ENCODE data around the gene S100A3.

The S100A3 gene

DNA sequence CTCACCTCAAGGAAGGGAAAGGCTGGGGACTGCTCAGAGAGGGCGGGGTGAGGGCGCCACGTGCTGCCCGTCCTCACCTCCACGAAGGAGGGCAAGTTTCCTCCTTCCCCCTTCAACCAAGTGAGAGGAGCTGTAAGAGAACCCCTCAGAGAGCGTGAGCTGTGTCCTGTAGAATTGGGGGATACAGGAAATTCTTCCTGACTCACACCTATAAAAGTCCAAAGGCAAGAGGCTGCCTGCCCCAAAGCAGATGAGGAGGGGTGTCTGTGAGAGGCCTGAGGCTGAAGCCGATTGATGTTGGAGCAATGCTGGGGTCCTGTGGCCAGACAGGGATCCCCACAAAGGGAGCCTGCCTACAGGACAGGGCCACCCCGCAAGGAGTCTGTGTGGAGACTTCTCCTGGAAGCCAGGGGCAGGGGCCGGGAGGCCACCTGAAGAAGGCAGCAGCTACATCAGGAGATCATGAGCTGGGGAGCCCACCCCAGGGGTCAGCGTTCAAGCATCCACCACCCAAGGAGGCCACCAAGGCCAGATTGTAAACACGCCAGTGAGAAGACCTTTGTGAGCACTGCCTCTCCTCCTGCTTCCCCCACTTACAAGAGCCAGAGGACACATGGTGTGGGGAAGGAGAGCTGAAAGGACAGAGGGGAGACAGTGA lies 41.0 kb downstream of the S100A3 start:
- no peak for DNase-seq

DNA sequence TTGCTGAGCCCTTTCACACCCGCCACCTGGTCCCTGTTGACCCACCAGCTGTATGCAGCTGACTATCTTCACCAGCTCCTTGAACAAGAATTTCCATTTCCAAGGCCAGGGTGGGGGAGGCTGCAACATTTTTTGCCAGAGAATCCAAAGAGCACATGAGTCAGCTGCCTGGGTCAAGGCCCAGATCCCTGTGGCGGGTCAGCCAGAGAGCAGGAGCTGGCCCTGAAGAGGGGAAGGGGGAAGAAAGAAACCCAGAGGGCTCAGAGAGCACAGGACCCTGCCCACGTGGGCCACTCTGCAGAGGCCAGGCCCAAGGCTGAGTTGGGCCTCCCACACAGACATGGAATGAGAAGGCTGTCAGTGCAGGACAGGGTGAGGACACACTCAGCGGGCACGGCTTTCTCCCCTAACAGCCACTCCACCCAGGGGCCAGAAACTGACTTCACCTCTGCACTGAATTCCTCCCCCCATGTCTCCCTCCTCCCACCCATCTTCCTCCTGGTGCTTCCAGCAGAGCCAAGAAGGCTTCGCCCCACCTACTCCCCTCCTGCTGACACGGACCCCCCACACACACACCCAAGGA lies 42.1 kb downstream of the S100A3 start:
- no peak for DNase-seq

DNA sequence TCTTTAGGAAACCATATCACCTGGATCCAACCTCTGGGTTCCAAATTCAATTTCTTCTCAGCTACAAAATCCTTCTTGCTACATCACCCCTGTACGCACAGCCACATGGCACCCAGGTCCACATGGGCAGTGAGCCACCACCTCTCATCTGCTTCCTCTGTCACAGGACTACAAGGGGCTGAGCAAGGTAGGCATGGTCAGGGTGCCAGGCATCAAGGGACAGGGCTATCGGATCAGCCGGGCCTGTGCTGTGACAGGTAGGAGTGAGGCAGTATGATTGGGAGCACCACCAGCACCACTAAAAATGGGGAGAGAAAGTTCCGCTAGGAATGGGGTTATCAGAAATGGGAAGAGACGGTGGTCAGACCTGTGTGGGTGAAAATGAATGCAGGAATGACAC lies 42.7 kb downstream of the S100A3 start:
- DNase-seq = no peak

DNA sequence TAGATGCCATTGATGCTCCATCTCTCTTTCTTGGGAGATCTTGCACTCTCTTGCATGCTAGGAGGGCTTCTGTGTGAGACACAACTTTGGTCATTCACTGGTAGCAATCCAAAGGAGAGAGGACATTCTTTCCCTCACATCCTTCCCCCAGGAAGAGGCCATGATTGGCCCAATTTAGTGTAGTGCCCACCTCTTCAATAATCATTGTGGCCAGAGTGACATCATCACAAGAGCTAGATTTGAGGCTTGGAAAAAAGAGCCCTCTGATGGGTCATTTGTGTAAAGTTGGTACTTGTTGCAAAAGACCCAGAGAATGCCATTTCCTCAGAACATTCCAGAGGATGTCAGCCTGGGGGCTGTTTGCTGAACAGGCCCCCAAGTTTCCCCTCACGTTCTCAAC lies 43.5 kb downstream of the S100A3 start:
- no peak for DNase-seq

DNA sequence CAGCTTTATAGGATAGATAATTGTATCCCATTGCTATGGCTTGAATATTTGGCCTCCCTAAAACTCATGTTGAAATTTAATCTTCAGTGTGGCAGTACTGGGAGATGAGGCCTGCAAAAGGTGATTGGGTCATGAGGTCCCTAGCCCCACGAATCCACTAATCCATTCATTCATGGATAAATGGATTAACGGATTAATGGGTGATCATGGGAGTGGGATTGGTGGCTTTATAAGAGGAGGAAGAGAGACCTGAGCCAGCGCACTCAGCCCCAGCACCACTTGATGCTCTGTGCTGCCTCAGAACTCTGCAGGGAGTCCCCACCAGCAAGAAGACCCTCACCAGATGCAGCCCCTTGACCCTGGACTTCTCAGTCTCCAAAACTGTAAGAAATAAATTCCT lies 45.3 kb downstream of the S100A3 start:
- no peak for DNase-seq

DNA sequence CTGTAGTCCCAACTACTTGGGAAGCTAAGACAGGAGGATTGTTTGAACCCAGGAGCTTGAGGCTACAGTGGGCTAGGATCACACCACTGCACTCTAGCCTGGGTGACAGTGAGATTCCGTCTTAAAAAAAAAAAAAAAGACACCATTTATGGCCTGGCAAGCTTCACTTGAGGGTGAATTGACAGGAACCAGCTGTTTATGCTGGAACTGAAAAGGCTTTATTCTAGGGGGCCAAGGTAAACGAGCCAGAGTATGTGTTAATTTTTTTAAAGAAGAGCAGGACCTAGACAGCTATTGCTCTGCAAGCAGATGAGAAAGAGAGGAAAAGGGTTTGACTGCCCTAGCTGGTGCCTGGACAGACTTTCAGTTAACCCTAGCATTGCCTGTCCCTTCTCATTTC lies 50.3 kb downstream of the S100A3 start:
- DNase-seq = no peak
